GM21423 (cell line): ENCODE data around the gene PLA2G7.
"Not testable (repeated sequence)": the region's sequence is repeated elsewhere in the genome, so short reads cannot be mapped to it uniquely, and the experiment has no call there.

Source experiments
- ATAC-seq: cut with Tn5 transposase; IDR thresholded peaks from one replicate; pipeline ENCODE4 v1.9.1; 2021; ENCODE audit warnings: mild to moderate bottlenecking, moderate library complexity; ENCODE audit not compliant: unreplicated experiment

Gene PLA2G7

DNA sequence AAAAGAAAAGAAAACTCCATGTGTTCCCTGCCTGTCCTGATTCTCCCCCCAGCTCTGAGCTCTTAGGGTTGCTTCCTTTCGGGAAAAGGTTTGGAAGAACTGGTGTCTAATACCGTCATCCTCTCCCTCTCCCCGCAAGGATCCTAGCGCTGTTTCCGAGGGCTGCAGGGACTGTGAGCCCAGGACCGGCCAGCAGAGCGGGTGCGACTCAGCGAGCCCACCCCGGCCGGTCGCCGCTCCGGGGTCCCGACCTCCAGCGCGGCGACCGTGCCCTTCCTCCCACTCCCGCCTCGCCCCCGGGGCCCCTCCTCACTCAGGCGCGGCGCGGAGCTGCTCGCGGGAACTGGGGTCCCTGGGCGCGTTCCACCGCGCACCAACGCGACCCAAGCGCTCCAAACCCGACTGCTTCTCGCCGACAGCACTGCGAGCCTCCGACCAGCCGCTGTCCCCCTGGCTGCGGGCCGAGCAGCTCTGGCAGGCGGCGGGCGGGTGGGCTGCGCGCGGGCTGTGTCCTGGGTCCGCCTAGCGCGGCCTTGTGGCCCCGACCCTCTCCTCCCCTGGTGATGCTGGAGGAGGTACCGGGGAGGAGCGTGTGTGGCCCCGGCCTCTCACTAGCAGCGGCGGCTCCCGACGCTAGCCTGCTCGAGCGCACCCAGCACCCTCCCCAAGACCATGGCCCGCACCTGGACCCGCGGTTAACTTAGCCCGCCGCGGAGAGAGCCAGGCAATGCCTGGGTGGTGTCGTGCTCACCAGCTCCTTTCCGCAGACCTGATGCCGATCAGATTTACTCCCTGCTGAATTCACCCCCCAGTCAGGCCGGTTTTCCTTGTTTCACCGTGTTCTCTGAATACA lies at the start of gene PLA2G7:
PLA2G7 (minus strand) TSS at position 509 of the 853 bp plus-strand sequence. CDS start 12,484 bp downstream, outside the sequence.
- no peak for ATAC-seq

DNA sequence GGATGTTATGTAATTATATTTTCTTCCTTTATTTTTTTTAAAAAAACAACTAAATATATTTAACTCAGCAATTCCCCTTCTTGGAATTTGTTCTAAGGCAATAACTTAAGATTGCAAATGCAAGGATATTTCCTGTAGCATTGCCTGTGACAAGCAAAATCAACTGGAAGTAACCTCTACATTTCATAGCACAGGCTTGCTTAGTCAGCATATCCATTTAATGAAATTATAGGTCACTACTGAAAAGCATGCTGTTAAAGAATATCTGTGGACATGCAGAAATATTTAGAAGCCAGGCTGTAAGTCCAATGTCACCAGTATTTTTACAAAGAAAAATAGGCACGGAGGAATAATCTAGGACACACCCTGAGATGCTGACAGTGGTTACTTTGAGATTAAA lies 49.4 kb upstream of the PLA2G7 start:
- ATAC-seq = no peak

DNA sequence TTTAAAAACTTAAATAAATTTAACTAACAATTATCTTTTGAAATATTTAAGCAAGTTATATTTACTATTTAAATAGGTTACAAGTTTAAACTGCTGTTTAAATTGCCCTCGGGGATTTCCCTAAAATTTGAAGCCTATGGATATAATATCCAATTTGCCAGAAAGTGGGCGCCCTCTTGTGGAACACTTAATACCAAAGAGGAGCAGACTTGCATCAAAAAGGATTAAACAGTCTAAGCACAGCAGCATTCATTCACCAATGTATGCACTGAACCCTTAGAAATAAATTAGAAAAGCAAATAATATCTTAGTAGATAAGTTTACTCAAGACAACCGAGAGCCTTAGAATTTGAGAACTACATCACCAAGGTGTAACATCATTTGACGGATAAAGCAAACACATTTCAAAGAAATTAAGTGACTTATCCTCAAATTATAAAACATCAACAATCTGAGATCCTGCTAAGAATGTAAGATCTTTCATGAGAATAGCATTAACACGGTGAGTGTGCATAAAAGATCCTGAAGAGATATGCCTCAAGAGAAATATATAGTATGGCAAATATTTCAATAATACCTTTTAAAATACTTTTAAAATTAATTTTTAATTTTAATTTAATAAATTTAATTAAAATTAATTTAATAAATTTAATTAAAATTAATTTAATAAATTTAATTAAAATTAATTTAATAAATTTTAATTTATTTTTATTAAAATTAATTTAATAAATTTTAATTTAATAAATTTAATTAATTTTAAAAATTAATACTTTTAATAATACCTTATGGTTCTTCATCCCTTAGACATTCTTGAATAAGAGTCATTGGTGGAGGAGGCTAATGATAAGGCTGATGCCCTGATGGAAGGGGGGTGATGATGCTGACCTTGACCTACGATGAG lies 46.6 kb upstream of the PLA2G7 start:
- no peak for ATAC-seq

GRCh38 chr6:46777476-46778346 lies 42.5 kb upstream of the PLA2G7 start:
- no peak for ATAC-seq

DNA sequence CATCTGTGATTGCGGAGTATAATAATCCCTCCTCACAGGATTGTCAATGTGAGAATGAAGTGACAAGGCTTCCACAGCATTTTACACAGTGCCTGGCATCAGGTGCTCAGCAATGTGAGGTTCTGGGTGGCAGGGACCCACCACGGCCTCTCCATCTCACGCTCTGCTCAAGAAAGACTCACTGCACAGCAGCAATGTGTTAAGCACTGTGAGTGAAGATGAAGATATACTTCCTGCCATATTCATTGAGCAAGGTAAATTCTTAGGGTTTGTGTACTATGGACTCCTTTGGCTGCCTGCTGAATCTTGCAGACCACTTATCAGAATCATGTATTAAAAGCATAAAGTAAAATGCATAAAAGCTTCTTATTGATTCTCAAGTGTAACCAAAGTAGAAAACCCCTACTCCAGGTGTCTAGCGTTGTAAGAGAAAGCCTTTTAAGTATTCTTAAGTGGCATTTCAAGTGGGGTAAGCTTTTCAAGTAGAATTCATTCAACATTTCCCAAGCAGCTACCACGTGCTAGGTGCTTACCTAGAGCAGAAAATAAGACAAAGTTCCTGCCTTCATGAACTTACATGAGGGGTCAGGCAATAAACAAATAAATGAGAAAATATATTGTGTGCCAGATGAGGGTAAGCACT lies 41.0 kb upstream of the PLA2G7 start:
- no peak for ATAC-seq

DNA sequence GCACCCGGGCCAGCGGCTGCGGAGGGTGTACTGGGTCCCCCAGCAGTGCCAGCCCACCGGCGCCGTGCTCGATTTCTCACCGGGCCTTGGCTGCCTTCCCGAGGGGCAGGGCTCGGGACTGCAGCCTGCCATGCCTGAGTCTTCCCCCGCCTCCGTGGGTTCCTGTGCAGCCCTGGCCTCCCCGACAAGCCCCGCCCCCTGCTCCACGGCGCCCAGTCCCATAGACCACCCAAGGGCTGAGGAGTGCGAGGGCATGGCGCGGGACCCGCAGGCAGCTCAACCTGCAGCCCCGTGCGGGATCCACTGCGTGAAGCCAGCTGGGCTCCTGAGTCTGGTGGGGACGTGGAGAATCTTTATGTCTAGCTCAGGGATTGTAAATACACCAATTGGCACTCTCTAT lies 39.6 kb upstream of the PLA2G7 start:
- ATAC-seq = not testable (repeated sequence)

DNA sequence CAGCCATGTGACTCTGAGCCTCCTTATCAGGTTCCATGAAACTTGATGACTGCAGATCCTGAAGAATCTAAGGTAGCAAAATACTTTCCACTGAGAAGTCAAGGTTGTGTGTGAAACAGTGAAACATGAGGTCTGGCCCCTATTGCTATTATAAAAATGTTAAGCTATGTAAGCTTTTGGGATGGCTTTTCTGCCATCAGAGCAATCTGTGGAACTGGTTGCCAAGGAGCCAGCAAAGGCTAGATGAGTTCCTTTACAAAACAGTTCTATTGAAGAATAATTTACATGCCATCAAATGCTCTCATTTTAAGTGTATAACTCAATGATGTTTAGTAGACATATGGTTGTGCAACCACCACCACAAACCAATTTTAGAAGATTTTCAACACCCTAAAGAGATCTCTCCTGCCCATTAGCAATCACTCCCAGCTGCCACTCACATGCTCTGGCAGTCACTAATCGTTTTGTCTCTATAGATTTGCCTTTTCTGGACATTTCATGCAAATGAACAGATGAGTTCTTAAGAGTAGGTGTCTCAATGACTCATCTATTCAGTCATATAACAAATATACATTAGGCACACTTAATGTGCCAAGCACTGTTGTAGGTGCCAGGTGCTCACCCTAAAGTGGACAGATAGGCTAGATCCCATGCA lies 38.2 kb upstream of the PLA2G7 start:
- ATAC-seq = no peak

GRCh38 chr6:46772762-46773161 lies 37.6 kb upstream of the PLA2G7 start:
- ATAC-seq = peak; percentile 43

GRCh38 chr6:46772016-46772415 lies 36.8 kb upstream of the PLA2G7 start:
- ATAC-seq = no peak

DNA sequence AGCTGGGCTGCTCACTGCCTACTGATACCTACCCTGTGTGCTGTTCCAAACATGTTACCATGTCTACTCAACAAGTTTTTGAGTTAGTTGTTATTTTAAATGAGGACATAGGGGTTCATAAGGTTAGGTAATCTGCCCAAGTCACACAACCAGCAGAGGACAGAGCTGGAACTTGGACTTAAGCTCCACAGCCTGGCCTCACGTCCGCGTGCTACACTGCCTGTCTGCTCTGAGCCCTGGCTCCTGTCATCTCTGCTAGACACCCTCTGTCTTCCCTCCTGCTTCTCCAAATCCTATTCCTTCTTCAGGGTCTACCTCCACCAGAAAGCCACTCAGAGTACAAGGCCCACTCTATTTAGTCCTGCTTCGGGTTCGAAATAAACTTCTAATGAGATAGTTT lies 29.8 kb upstream of the PLA2G7 start:
- ATAC-seq = no peak

GRCh38 chr6:46764280-46764679 lies 29.1 kb upstream of the PLA2G7 start:
- ATAC-seq = not testable (repeated sequence)

- ATAC-seq = no peak
Observed at GRCh38 chr6:46763466-46763865, 28.3 kb upstream of the PLA2G7 start.

GRCh38 chr6:46760925-46761324 lies 25.8 kb upstream of the PLA2G7 start:
- no peak for ATAC-seq

DNA sequence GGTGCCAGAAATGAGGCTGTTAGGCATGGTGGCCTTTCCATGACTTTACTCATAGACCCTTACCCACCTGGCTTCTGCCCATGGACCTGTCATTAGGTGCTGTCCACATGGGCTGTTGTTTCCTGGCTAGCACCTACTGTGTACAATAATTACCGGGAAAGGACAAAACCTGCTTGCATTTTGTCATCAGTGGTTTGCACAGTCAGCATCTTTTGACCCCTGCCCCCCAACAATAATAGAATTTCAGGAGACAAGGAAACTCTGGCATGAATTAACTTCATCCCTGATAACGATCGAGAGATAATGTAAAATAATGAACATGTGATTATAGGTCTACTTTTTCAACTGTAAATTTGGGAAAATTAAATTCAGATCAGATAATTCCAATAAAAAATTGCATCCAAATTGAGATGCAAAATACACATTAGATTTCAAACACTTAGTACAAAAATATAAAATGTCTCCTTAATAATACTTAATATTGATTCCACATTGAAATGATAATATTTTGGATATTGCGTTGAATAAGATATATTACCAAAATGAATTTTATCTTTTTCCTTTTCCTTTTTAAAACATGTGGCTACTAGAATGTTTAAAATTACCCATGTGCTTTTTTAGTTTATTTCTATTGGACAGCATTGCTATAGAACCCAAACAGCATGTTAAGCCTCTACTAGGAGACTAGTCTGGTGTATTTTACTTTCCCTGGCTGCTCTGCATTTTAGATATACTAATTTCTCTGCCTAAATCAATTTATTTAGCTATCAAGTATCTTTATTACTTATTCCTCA lies 24.0 kb upstream of the PLA2G7 start:
- no peak for ATAC-seq

DNA sequence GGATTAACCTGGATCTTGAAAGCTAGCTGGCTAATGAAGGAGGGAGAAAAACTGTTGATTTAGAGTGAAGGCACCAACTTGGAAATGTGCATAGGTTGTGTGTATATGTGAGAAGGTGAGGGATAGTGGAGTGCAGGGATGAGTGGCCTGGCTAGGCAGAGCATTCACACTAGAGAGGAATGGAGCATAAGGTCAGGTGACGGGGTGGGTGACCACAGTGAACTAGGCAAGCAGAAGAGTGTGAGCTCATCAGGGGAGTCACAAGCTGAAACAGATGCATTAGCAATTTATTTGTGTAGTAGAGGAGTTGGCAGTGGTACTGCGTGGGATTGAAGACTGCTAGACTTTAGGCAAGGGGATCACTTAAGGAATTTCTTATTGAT lies 22.0 kb upstream of the PLA2G7 start:
- no peak for ATAC-seq

GRCh38 chr6:46756469-46757213 lies 21.5 kb upstream of the PLA2G7 start:
- no peak for ATAC-seq

DNA sequence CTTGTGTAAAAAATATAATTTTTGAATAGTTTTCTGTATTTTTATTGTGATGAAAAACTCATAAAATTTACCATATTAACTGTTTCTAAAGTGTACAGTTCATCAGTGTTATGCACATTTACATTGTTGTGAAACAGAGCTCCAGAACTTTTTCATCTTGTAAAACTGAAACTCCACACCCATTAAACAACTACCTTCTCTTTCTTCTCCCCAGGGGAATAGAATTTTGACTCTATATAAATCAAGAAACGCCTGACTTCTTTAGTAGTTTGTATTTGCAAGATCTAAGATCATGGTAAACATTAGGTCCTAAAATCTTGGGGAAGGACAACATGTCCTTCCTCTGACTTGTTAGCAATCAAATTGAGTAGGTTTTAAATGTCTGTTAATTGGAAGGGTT lies 20.7 kb upstream of the PLA2G7 start:
- ATAC-seq = no peak

GRCh38 chr6:46751658-46752057 lies 16.5 kb upstream of the PLA2G7 start:
- no peak for ATAC-seq
